Kidney capillary endothelial cell (primary cell): Measurements from ENCODE around the gene MEF2B.
"Not testable (repeated sequence)": the region's sequence is repeated elsewhere in the genome, so short reads cannot be mapped to it uniquely, and the experiment has no call there.

ENCODE experiments used
- DNase-seq: peaks from one replicate; pipeline ENCODE4 v3.0.0-alpha.2; 2018; ENCODE audit warnings: low spot score

Gene MEF2B

DNA sequence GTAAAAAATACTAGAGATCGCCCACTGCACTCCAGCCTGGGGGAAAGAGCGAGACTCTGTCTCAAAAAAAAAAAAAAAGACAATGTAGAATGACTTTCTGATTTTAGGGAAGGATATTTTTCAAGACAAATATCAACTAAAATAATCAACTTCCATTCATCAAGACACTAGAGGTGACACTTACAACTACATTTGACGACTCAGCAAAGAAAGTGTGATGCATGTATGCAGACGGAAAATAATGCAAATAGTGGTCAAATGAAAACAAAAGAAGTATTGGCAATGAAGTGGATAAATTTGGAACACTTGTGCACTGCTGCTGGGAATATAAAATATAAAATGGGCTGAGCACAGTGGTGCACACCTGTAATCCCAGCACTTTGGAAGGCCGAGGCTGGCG lies 44.0 kb downstream of the MEF2B start:
- DNase-seq = no peak

GRCh38 chr19:19123386-19123785 lies 46.7 kb downstream of the MEF2B start:
- DNase-seq = no peak

GRCh38 chr19:19122902-19123301 lies 47.2 kb downstream of the MEF2B start:
- DNase-seq = no peak

DNA sequence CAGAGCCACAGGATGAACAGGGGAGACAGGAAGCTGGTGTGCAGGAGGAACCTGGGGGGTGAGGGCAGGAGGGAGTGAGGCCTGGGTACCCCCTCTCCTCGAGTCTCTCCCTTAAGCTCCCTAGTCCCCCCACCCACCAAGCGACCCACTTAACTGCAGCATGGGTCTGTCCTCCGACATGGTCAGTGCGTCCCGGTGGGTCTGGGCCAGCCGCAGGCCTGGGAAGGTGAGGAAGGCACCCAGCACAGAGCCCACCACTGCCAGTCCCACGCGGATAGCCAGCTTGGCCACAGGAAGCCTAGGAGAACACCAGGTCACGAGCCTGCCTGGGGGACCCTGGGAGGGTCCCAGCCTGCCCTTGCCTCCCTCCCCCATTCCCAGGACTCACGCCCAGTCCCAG lies 48.7 kb downstream of the MEF2B start:
- DNase-seq = no peak

DNA sequence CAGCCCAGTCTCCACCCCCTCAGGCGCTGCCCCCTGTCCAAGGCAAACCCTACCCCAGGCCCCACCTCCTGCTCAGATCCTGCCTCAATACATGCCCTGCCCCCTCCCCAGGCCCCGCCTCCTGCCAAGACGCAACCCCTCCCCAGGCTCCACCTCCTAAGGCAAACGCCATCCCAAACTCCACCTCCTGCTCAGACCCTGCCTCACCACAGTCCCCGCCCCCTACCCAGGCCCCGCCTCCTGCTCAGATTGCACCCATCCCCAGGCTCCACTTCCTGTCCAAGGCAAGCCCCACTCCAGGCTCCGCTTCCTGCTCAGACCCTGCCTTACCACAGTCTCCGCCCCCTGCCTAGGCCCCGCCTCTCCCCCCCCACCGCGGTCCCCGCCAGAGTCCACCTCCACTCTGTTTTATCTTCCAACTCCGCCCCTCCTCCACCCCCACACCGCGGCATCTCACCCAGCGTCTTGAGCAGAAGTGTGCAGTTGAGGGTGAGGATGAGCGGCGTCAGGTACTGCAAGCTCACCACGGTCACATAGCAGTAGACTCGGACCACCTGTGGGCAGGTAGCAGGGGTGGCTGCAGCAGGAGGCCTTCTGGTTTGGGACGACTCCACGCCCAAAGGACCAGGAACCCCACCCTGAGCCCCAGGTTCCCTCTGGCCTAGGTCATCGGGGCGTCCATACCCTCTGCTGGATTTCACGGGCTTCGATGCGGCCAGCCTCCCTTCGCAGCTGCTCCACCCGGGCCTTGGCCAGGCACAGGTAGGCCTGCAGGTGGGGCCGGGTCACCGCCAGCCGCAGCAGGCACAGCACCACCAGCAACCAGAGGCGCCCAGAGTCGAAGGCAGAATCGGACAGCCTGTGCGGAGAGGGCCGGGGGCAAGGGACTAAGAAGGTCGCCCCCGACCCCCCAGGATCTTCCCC lies 49.5 kb downstream of the MEF2B start:
- DNase-seq = peak; percentile 16

GRCh38 chr19:19119325-19120237 lies 50.5 kb downstream of the MEF2B start:
- DNase-seq = no peak

- peak; percentile 21 for DNase-seq
Measured at GRCh38 chr19:19115954-19116353, 54.1 kb downstream of the MEF2B start.

- DNase-seq = no peak
Measured at GRCh38 chr19:19113040-19113626, 56.9 kb downstream of the MEF2B start.

DNA sequence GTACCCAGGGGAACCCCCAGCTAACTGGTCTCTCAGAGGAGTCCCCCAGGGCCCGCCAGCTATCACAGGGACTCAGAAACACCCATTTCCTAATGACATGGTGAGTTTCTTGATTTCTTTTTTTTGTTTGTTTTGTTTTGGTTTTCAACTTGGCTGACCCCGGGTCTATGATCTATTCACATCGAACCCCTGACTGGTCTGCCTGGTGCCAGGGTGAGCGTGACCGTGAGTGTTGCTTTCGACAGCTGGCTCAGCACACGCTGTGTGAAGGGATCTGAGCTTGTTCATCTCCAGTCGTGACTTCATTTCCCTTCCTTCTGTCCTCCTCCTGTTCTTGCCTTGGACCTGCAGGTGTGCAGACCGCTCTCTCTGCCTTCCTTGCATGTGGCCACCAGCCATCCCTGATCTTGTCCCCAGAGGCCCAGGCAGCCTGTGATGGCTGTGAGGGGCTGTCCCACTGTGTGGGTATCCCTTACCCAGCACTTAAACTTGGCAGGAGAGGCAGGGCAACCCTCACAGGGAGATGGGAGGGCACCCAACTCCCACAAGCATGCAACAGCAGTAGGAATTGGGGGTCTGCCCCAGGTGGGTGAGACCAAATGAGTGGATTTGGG lies 58.0 kb downstream of the MEF2B start:
- DNase-seq = no peak

GRCh38 chr19:19111136-19111835 lies 58.8 kb downstream of the MEF2B start:
- no peak for DNase-seq

DNA sequence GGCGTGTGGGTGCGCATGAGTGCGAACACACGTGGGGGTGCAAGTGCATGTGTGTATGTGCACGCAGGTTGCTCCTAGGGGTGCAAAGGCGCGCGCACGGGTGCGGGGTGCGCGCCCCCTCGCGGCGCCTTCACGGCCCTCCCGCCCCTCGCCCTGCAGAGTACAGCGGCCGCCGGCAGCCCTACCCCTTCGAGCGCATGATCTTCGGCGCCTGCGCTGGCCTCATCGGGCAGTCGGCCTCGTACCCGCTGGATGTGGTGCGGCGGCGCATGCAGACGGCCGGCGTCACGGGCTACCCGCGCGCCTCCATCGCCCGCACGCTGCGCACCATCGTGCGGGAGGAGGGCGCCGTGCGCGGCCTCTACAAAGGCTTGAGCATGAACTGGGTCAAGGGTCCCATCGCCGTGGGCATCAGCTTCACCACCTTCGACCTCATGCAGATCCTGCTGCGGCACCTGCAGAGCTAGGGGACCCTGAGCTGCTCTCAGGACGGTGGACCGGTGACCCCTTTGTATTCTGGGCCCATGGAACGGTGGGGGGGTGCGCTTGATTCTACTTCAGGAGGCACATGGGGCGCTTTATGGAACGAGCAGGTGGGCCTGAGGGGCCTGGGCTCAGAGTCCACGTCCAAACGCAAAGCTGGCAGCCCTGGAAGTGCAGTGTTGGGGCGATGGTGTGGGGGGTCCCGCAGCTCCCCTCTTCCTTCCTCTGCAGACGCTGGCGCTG lies 59.5 kb downstream of the MEF2B start:
- DNase-seq = no peak

GRCh38 chr19:19109601-19110000 lies 60.5 kb downstream of the MEF2B start:
- DNase-seq = no peak

- no peak for DNase-seq
Measured at GRCh38 chr19:19107654-19108053, 62.4 kb downstream of the MEF2B start.

DNA sequence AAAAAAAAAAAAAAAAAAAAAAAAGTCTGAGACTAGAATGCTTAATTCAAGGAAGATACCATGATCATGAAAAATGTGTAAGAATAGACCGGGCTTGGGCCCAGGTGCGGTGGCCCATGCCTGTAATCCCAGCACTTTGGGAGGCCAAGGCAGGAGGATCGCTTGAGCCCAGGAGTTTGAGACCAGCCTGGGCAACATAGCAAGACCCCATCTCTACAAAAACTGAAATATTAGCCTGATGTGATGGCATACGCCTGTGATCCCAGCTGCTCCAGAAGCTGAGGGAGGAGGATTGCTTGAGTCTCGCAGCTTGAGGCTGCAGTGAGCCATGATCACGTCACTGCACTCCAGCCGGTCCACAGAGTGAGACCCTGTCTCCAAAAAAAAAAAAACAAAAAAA lies 63.1 kb downstream of the MEF2B start:
- DNase-seq = not testable (repeated sequence)

DNA sequence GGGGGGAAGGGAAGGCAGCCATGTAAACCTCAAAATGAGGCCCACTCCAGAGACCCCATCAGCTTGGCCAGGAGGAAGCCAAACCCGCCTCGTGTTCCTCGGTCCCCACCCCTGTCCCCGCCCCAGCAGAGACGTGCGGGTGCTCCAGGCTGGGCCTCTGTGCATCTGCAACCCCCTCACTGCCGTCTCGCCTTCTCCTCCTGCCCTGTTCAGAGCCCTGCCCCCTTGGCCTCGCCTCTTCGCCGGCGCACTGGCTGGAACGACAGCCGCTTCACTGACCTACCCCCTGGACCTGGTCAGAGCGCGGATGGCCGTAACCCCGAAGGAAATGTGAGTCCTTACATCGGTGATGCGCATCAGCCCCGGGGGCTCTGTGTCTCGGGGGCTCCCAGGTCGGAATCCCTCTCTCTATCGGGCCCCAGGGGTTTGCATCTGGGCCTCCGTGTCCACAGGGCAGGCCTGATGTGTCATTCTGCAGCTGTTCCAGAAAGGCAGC lies 64.0 kb downstream of the MEF2B start:
- DNase-seq = no peak

GRCh38 chr19:19105365-19106055 lies 64.6 kb downstream of the MEF2B start:
- DNase-seq = peak; percentile 23

DNA sequence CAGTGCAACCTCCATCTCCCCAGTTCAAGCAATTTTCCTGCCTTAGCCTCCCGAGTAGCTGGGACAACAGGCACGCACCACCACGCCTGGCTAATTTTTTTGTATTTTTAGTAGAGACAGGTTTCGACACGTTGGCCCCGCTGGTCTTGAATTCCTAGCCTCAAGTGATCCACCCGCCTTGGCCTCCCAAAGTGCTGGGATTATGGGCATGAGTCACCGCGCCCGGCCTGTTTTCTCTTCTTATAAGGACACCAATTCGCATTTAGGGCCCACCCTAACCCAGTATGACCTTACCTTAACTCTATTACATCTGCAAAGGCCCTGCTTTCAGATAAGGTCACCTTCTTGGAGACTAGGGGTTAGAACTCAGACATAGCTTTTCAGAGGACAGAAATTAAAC lies 66.9 kb downstream of the MEF2B start:
- DNase-seq = no peak

DNA sequence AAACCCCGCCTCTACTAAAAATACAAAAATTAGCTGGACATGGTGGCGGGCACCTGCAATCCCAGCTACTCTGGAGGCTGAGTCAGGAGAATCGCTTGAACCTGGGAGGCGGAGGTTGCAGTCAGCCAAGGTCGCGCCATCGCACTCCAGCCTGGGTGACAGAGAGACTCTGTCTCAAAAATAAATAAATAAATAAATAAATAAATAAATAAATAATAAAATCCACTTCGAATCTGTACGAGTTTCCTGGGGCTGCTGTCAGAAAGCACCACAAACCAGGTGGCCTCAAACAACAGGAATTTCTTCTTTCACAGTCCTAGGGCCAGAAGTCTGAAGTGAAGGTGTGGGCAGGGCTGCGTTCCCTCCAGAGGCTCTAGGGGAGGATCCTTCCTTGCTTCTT lies 67.5 kb downstream of the MEF2B start:
- not testable (repeated sequence) for DNase-seq

DNA sequence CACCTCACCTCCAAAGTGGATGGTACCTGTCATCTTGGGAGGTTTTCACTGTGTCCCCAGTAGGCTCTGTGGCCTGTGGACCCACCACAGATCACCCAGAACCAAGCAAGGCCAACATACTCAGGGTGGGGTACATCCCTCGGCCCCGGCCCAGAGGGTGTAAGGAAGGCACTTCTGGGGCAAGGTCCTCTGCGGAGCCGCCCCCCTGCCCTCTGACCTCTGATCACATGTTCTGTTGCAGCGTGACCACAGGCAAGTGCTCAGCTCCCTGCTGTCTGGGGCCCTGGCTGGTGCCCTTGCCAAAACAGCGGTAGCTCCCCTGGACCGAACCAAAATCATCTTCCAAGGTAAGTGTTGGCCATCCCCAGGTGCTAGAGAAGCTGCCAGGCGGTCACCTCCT lies 68.5 kb downstream of the MEF2B start:
- DNase-seq = no peak
